ENCODE data around the gene NCKAP5.

The NCKAP5 gene

DNA sequence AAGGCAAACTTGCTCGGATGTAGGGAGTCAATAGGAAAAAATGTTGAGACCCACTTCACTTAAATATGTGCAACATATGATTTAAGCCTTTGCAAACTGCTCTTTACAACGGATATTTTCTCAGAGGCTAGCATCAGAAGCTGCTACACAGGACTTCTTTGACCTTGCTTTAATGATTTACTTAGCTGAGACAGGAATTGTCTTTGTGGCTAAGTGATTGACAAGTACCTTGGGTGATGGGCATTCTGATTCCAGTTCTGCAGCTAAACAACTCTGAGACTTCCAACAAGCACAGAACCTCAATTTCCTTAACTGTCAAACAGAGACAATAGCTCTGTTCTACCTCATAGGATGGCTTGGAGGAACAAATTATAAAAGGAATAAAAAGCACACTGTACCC, 150.2 kb downstream of the NCKAP5 start:
- DNase-seq, result no peak

DNA sequence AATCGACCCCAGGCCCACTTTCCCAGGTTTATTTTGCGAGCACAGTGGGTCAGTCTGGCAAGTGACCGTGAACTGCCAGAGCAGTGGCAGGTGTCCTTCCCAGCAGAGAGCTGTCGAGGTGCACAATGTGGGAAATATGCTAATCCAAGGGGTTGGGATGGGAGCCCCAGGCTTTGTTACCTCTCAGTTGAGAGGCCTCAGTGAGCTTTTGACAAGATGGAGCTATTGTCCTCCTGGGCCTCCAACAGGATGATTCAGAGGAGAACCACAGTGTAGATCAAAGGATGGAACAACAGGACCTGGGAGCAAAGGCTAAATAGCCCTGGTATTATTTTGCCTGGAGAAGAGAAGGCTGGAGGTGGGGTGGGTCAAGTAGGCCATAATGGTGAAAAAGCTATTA, 150.8 kb downstream of the NCKAP5 start:
- no peak for DNase-seq

DNA sequence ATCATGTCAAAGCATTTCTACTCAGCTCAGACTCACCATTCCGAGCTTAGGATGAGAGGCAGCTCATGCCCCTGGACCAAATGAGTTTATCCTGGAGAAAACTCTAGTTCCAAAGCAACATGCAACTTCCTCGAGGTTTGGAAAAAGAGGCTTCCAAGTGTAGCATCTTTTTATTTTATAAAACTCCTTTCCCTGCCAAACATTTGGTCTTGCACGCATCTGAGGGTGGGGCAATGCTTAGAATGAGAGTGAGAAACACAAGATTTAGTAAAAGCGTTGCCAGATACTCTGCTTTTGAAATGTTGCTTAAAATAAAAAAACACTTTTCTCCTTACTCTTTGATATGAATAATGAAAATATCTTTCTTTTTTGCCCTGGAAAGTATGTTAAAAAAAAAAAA, 151.5 kb downstream of the NCKAP5 start:
- DNase-seq, result no peak

DNA sequence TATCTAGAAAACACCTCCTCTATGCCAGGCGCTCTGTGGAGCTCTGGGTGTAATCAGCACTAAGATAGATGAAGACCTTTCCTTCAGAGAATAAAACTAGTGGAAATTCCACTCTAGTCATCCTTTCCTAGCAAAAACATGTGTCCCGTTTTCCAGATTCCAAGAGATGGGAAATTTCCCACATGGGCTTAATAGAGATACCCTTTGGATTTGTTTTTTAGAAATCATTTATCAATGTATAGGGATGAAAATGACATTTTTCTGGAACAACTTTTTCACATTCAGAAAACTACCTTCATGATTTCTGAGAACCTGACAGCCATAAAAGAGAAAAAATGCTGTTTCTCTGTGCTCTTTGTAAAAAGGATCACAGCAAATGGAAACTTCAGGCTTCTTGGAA, 152.1 kb downstream of the NCKAP5 start:
- no peak for DNase-seq

DNA sequence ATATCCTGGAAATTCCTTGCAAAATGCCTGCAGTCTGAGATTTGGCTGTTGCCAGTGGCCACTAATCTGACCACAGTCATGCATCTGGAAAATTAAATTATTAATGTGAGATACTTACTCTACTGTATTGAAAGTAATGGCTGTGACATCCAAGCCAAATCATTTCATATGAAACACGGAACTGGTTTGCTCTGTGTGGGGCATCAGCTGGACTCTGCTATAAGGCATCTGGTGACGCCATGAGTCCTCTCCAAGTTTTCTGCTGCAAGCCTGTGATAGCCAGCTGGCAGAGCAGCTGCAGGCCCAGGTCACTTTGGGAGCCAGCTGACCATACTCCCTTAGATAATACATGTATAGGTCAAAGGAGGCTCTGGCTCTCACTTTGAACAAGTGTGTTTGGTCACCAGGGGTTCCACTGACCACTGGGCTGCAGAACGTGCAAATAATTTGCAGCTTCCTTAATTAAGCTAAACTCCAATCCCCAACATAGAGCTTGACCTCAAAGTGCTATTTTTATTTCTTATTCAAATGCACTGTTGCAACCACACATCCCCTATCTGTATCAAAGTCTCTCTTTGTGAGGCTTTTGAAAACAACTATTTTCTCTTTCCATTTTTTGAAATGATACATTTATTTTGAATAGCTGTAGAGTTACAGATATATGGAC, 152.9 kb downstream of the NCKAP5 start:
- no peak for DNase-seq

DNA sequence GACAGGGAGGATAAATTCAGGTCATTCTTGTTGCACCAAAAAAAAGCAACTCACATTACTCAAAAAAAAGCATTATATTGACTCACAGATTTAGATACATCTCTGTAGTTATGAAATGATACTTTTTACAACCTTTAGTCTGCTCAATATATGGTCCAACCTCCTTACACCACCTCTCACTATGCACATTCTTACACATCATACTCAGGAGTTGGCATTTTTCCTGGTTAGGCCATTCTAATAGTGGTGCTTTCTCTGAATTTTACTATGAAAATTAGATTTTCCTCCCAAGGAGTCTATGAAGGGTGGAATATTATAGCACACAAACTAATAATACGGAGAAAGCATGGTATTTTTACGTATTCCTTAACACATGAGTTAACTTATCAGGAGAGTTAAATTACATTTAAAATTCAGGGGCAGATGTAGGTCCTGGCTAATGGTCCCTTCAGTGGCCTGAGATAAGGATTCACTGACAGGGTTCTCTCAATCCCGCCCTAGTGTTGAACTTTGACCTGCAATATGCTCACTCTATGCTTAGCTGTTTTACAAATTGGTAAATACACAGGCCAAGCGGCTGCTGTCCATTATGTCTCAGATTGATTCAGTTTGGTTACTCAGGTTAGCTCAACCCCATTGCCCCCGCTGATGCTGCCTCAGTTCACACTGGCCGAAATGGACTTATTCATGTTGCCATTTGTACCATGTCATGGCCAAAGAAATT, 153.6 kb downstream of the NCKAP5 start:
- no peak for DNase-seq

DNA sequence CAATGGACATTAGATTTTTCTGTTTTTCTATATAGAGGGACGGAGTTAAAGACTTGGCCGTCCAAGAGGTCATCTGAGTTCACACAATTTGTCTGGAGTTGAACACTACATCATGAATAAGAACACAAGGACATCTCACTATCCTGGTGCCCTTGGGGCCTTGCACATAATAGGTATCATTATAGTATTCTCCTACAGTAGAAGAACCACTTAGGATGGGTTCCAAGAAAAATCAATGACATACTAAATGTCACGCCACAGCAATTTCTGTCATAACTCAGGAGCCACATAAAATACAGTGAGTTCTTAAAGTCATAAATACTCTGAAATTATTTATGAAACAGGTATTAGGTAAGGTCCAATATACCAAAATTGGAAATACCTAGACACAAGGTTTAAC, 154.4 kb downstream of the NCKAP5 start:
- DNase-seq, result no peak

DNA sequence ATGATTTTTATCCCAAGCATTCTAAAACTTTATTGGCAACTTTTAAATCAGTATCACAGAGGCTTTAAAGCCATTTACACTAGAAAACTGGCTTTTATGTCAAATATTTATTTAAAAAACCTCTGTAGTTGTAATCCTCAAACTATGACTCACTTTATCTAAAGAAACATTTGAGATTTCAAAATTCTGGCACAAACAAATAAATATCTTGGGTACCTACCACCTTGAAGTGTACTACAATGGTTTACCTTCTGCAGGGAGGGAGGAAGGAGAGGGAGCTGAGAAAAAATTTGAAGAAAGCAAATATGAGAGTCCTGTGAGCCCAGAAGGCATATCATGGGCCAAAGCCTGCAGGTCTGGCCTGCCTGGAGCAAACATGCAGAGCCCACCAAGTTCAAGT, 155.6 kb downstream of the NCKAP5 start:
- DNase-seq, result no peak

DNA sequence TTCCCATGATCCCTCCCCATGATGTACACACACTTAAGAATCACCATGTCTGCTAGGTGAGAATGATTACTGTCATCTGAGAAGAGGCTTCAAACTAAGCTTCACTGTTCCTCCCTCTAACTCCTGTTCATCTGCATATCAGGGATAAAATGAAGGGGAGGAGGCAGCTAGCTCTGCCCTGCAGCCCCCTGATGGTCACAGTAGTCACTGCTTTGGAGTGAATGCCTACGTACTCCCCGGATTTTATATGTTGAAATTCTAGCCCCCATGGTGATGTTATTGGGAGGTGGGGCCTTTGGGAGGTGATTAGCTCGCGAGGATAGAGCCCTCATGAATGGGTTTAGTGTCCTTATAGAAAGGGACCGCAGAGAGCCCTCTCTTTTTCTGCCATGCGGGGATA, 156.4 kb downstream of the NCKAP5 start:
- no peak for DNase-seq

DNA sequence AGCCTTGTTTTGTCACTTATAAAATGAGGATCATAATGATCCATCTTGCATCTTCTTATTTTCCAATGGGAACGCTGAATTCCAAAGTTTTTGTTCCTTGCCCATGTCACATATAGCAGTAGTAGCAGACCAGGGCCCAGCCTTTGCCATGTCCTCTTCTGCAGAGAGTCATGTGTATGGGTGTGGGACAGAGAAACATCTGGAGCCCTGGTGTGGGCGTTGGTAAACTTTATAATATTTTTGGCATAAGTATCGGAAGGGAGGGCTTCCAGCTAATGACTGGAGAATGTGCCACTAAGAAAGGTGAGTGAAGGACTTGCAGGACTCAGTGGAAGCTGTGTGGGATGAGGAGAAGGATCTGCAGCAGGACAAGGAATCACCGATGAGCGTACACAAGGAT, 157.2 kb downstream of the NCKAP5 start:
- no peak for DNase-seq

DNA sequence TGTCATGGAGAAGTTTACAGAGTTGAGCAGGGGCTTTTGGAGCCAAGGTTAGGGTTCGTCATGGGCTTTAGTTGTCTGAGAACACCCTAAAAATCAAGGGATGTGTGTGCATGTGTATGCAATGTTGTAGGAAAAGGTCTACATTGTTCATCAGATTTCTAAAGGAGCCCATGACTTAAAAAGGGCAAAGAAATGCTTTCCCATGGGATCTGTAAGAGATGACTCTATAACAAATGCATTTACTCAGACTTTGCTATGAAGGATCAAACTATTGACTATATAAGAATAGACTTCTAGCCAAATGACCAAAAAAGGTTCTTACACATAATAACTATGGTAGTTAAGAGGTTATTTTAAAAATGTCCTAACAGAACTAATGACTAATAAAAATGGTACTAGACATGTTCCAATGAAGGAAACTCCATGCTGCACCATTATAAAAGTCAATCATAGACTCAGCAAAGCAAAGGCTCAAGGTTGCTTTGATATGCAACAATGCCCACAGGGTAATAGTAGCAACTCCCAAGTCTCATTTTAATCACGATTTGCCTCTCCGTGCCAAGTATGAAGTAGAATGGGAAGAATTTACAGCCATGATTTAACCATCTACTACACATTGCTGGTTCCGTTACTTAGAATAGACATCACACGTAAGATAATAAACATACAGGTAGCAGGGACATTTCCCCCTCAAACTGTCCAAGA, 158.5 kb downstream of the NCKAP5 start:
- DNase-seq, result no peak

DNA sequence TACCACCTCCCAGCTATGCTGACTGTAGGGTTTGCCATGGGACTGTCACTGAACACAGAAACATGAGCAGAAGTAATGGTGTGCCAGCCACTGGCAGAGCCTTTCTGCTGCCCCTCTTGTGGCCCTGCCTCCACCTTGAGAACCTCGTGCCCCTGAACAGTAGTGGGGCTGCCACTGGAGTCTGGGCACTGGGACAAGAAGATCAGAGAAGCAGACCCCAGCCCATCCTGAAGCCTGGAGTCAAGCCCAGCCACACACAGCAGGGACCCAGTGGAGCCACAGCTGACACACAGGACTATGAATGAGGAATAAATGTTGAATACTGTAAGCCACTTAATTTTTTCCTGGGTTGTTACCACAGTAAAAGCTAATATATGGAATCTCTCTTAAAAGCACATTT, 159.6 kb downstream of the NCKAP5 start:
- no peak for DNase-seq

DNA sequence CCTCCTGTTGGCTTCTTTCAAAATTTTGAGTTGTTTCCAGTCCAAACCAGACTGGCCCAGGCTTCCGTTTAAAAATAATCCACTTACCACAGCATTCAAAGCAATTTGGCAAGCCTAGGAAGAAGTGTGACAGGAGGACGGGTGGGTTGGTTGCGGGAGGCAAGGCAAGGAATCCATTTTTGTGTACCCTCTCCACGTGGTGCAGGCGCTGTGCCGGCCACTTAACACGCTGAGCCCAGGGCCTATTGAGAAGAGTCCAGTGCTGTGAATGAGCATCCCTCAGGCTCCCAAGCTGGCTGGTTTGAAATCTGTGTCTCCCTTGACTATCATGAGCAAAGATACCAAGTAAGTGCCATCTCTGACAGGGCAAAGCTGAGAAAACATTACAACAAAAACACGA, 160.9 kb downstream of the NCKAP5 start:
- no peak for DNase-seq

DNA sequence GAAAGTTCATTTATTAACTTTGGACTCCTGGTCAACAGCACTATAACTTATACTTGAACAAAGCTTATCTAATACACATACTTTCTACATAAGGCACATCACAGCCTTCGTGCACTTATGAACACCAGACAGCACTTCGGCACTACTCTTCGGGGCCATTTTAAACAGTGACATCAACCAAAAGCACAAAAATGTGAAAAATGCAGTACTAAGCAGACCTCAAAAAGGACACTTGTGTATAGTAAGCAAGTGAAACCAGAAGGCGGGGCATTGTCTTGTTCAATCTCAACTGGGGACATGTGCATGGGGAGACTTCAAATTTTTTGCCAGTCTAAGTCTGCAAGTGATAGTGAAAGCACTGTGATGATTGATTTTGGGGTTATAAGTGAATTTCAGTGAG, 163.0 kb downstream of the NCKAP5 start:
- DNase-seq, result no peak

DNA sequence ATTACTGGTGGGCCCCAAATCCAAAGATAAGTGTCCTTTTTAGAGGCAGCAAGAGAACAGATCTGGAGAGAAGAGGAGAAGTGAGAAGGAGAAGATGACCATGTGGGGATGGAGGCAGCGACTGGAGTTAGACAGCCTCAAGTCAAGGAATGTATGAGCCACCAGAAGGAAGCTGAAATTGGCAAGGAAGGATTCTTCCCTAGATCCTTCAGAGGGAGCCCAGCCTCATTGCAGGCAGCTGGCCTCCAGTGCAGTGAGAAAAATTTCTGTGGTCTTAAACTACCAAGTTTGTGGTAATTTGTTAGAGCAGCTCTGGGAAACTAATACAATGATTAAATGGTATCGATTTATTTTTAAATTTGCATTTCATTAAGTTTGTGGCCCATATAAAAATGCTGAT, 167.9 kb downstream of the NCKAP5 start:
- DNase-seq, result no peak

DNA sequence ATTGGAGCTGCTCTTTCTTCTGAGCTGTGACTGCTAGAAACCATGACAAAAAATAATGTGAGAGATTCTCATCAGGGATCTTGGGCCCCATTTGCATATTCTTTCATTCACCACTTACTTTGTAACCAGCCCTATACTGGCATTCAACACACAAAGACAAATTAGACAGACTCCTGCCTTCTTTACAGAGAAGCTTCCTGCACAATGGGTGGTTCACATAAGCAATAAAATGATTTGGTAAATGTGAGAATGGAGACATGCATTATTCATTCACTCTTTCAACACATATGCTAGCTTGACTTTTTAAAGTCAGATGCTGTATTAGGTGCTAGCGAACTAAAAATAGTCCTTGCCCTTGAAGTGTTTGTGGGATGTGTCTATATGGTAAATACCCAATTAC, 174.4 kb downstream of the NCKAP5 start:
- DNase-seq, result no peak

DNA sequence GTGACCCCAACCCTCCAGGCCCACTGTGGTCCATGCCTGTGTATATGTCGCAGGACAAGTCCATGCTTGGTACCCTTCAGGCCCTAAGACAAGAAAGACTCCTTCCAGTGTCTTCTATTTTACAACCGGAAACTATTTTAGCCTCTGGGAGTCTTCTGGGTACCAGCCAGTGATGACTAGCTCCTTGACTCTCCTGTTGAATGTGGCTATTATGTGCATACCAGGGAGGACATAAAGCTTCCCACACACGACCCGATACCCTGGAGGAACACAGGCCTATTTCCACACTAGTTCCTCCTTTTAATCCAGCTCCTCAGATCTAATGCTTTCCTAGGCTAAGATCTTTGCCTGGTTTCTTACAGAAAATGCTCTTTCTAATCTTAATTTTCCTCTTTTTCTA, 178.1 kb downstream of the NCKAP5 start:
- no peak for DNase-seq

DNA sequence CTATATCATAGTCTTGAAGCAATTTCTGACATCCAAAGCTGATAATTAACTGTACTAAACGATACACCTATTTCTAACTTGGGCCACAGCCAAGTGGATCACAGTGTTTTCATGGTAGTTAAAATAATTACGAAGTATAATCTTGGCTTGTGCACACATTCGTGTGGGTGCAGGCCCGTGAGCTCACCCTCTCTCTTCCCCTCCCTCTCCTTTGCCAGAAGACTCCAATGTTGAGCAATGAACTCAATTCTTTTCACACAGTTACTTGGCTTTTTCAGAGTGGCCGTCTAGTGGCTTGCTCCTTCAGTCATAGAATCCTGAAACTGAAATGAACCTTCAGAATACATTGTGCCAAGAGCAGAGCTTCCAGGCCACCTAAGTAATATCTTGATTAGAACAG, 178.7 kb downstream of the NCKAP5 start:
- no peak for DNase-seq

DNA sequence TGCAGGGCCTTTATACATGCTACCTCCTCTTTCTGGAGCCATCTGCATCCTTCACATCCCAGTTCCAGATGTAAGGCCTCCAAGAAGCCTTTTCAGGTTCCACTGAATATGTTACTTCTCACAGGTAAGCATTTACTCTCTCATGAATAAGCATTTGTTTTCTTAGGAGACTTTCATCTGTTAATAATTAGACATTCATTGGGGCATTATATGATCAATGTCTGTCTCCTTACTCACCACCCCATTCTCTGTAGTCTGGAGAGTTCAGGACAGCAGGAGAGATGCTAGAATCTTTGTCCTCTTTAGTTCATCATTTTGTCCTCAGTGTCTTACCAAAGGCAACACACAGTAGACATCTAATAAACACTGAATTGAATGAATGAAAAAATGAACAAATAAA, 185.7 kb downstream of the NCKAP5 start:
- DNase-seq, result no peak

DNA sequence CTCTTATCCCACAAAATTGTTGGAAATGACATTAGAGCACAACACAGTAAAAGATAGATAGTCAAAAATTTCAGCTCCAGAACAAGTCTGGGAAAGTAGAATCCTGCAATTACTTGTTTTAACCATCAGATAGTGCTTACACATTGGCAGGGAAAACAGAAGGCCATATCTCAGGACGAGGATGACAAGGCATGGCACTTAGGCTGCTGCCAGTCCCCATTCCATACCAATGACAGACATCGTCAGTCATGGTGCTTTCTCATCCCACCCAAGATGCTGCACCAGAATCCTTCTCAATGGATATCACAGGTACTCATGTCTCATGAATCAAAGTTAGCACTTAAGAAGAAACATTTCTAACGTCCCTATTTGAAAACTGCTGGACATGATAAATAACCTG, 187.3 kb downstream of the NCKAP5 start:
- no peak for DNase-seq

DNA sequence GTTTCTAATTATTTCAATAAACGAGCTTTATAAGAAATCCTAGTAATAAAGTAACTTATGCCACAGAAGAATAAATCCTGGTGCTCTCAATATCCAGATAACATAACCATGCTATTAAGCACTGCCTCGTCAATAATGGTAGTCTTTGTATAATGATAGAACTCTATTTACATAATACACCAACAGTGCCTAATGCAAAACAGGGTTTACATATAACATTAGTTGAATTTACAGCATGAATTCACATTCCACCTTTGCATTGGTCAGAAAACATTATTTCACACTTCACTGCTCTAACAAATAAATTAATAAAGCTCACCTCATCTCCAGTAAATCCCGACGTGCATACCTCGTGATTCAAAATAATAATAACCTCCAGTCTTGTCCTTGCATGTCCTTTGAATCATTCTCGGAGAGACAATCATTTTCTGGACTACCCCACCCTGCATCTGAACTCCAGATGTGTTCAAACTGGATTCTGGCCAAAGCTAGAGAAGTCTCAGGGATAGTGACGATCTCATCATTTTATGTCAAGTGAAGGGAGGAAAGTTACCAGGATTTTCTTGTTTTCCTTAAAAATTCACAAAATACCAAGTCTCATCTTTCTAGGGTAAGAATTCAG, 189.2 kb downstream of the NCKAP5 start:
- no peak for DNase-seq

DNA sequence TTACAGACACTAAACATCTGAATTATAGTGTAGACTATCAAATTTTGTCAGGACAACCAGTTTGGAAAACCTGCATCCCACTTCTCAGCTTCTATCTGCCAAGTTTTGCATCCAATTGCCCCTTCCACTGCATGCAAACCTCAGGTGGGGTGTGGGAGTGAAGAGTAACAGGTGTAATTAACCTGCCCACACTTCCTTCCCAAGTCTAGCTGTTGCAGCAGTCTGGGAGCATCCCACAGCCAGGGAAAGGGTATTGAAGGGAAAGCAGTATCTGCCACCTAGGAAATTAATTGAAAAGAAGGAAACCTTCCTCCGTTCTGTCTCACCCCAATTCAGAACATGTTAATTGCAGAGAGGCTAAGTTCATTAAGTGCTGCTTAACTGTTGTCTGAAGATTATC, 189.9 kb downstream of the NCKAP5 start:
- DNase-seq, result no peak

DNA sequence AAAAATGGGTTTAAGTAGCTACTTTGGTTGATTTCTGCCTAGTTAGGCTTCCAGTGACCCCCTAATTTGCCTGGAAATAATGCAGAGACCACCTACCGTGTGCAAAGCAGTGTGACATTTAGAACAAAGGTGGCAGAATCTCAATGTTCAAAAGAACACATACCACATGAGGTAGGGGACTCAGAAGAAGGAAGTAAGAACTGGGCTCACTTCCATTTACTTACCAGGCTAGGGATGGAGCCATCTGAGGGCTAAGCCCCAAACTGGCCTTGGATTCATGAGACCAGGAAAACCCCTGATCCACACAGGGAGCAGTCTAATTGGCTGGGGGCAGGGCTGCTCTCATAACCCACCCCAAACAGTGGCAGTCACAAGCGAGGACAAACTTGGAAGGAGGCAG, 190.7 kb downstream of the NCKAP5 start:
- DNase-seq, result no peak

DNA sequence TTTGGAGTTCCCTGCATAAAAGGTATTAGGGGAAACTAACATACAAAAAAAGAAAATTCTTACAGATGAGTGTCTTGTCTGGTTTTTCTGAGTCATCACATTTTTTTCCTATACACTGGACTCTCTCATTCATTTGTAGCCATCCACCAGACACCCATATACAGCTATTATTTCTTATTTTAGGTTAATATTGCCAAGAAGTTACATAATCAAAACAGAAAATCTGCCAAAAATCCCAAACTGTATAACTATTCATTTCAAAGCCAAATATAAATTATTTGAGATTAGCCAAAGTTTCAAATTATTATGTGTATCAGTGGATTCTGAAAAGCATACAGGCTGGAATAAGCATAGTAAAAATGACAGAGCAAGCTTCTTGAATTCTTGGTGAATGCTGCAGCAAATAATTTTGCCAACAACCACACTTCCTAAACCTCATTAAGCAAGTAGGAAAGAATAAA, 191.2 kb downstream of the NCKAP5 start:
- no peak for DNase-seq

Data from activated naive CD4-positive, alpha-beta T cell treated with Interleukin-2 at 50 U/mL for 16 hours (primary cell).